NCI-H774 (cell line): ENCODE measurements around the gene TMEM242.
"Not testable (repeated sequence)": the region's sequence is repeated elsewhere in the genome, so short reads cannot be mapped to it uniquely, and the experiment has no call there.

Experiments used
- DNase-seq: peaks from one replicate; lab custom pipeline; 2025; lab: John Stamatoyannopoulos, UW

TMEM242 gene

DNA sequence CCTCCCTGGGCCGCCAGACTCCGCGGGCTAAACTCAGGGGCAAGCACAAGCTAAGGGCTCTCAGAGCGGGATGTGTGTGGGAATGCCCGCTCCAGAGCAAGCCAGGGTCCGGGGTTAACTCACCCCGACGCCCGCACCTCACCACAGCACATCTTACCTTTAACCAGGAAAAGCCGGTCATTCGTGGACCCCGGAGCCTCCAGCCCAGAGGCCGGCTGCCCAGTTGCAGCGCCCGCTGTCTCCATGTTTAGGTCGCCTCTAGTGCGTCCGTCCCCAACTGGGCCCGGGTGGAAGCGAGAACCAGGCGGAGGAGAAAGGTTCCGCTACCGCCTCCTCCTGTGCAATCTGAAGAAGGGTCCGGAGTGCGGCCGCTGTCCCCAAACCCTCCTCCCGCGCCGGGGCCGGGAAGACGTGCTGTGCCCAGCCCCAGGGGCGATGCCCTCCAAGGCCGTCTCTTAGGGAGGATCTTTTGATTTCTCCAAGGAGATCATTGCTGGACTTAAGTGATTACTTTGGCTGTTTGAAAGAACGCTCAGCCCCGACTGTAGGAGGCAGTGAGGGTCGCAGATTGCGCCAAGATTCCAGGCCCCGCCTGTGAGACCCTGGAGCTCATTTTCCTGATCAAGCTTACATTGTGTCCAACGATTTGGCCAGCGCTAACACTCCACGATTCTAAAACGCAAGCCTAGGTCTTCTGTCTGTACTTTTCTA is at the start of gene TMEM242:
TSS of gene TMEM242 (minus strand) at position 265 of the 711 bp plus-strand sequence. CDS start at position 245, 20 bp downstream.
- no peak for DNase-seq

- DNase-seq: no peak
These were observed 49.4 kb upstream of the TMEM242 start for GRCh38 chr6:157372501-157373280.

- DNase-seq: no peak
These were observed 47.4 kb upstream of the TMEM242 start for GRCh38 chr6:157370755-157371154.

DNA sequence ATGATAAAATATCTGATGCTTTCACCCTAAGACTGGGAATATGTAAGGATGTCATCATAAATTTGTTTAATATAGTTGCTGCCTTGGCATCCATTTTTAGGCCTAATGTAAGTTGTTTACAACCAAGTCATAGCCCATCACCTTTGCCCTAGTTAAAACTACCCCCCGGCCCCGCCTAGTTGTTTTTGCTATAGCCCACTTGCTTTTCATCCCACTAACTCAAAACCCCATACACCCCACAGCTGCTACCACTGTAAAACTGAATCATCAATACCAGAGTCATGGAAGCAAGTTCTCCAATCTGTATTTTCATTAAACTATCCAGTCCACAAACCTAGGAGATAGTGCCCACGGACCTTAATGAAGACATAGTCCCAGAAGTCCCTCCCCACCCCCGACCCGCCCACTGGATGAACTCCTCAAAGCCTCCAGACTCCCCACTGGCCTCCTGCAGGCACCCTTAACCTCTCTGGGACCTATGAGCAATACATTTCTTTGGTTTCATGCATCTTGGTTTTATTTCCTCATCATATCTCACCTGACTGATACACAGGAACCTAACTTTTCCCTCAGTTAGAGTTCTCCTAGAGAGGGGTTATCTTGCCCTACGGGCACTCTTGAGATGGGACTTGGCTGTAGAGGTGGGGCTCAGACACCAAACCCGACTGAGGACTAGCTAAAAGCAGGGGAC is 45.2 kb upstream of the TMEM242 start:
- no peak for DNase-seq

- DNase-seq: no peak
These were observed 43.3 kb upstream of the TMEM242 start for GRCh38 chr6:157366648-157367047.

DNA sequence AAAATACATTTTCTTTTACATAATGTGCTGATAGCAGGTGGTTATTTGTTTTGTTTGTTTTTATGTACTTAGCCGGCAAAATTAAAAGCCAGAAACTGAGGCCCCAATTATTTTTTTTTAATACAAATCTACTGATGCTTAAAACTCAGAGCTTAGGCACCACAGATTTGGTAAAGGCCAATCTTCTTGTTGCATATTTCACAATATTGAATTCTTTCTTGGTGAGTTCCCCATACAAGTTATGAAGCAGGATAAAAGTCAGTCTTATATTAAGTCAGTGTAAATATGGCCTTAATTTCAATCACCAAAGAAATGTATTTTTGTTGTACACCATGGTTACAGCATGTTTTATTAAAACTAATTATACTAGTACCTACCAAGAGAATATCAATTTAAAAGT is 41.4 kb upstream of the TMEM242 start:
- no peak for DNase-seq

- DNase-seq: no peak
These were observed 38.6 kb upstream of the TMEM242 start for GRCh38 chr6:157361886-157362285.

DNA sequence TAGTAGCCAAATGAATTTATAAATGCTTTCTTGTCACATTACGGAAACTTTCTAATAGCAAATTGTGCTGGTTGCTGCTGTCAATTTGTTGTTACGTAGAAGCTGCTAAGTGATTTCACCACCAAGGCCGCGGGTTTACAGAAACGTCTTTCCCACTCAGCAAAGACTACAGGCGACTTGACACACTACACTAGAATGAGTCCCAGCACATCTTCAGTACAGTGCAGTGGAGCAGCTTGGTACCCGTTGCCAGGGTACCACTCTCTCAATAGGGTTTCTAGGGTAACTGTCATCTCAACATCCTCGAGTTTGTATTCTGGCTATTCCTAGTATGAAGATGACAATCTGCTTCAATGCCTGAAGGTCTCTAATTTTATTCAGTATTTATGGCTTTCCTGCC is 35.0 kb upstream of the TMEM242 start:
- DNase-seq: no peak

GRCh38 chr6:157346373-157346772 is 23.1 kb upstream of the TMEM242 start:
- DNase-seq: no peak

GRCh38 chr6:157343732-157344131 is 20.4 kb upstream of the TMEM242 start:
- DNase-seq: no peak

- DNase-seq: no peak
These were observed 16.1 kb upstream of the TMEM242 start for GRCh38 chr6:157339432-157339831.

DNA sequence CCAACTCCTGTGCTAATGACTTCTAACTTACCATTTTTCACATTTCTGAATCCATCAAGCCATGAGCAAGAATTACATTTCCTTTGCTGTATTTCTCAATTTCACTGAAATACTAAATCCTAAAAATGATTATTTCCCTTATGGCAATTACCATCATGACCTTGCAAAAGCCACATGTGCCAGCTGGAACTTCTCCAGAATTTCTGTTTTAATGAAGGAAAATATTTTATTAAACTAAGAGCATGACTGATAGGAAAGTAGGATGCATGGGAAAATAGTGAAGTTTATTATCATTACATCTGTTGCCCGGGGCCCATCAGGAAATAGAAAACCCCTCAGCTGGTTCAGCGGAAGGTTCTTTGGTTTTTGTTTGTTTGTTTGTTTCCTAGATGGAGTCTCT is 14.4 kb upstream of the TMEM242 start:
- DNase-seq: no peak

DNA sequence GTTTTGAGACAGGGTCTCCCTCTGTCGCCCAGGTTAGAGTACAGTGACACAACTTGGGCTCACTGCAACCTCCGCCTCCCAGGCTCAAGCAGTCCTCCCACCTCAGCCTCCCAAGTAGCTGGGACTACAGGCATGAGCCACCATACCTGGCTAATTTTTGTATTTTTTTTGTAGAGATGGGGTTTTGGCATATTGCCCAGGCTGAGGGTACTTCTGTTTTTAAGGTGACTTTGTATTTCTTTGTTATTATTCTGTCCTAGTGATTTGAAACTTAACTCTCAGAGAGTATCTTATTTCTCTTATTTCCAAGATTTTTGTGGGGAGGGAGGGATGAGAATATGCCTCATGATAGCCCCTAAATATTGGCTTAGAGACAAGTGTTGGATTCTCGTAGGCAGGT is 14.0 kb upstream of the TMEM242 start:
- not testable (repeated sequence) for DNase-seq

DNA sequence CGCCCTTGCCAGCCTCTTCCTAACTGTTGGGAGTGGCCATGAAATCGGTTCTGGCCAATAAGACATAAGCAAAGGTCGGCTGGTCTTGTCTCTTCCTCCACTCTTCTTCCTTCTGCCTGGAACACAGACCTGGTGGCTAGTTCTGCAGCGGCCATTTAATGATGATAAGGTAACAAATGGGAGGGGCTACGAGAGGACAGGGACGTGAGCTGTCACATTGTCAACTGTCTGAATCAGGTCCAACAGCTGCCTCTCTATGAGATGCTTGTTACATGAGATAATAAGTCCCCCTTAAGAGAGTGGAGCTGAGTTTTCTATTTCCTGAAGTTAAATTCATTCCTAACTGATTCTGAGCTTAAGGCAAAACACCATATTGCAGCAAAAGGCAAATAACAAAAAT is 12.5 kb upstream of the TMEM242 start:
- no peak for DNase-seq

GRCh38 chr6:157333956-157334355 is 10.6 kb upstream of the TMEM242 start:
- no peak for DNase-seq

- DNase-seq: no peak
These were observed 10.2 kb upstream of the TMEM242 start for GRCh38 chr6:157333537-157333936.

GRCh38 chr6:157332813-157333212 is 9.5 kb upstream of the TMEM242 start:
- DNase-seq: no peak

DNA sequence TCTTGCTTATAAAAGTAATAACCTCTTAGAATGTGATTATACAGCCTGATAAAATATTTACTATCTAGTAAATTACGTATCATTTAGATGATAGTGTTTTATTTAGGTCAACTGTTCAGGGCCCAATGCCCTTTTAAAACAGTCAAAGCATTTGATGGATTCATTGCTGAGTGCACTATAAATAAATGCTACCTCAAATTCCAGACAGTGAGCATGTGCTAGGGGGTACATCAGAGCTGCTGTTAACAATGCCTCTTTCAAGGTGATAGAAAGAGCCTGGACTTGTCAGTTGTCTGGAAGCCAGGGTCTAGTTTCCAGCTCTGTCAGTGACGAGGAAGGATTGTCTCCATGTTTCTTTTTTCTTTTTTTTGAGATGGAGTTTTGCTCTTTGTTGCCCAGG is 7.5 kb upstream of the TMEM242 start:
- DNase-seq: no peak

DNA sequence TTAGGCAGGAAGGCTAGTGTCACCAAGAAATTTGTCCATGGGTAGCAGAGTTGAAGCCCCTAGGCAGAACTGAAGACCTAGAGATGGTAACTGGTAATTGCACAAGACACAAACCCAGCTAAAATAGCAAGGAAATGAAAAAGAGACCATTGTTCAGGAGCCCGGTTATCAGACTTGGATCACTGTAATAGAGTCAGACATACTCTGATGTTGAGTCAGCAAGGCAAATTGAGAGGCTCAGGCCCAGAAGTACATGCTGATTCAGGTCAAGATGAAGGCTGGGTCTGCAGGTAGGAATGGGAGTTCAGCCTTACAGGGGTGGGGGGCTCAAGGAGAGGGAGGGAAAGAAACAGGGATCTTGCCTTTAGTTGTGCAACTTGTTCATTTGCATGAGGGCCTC is 6.5 kb upstream of the TMEM242 start:
- DNase-seq: no peak

- DNase-seq: no peak
These were observed 4.9 kb upstream of the TMEM242 start for GRCh38 chr6:157328108-157328692.

GRCh38 chr6:157326979-157327378 is 3.7 kb upstream of the TMEM242 start:
- no peak for DNase-seq

GRCh38 chr6:157325069-157325805 is 1.9 kb upstream of the TMEM242 start:
- no peak for DNase-seq
